GM19351 (cell line): ENCODE measurements around the gene POLG.
"Not testable (repeated sequence)": the region's sequence is repeated elsewhere in the genome, so short reads cannot be mapped to it uniquely, and the experiment has no call there.

Source experiments
- ATAC-seq: cut with Tn5 transposase; IDR thresholded peaks from one replicate; pipeline ENCODE4 v1.9.1; 2021; ENCODE audit warnings: mild to moderate bottlenecking, moderate library complexity; ENCODE audit not compliant: unreplicated experiment

The POLG gene

DNA sequence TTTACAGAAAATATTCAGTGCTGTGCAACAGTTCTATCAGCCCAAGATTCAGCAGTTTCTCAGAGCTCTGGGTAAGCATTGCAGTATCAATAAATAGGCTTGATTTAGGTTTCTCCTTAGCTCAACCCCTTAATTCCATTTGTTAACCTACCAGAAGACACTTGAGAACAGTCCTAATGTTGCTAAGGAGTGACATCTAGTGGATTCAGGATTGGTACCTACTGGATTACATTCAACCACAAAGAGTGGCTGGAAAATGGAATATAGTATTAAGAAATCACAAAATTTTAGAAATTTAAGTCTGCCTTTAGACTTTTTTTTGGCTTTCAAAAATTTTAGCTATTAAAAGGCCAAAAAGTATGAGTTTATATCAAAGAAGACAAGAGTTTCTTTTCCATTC lies 34.7 kb downstream of the POLG start:
- ATAC-seq, result no peak

DNA sequence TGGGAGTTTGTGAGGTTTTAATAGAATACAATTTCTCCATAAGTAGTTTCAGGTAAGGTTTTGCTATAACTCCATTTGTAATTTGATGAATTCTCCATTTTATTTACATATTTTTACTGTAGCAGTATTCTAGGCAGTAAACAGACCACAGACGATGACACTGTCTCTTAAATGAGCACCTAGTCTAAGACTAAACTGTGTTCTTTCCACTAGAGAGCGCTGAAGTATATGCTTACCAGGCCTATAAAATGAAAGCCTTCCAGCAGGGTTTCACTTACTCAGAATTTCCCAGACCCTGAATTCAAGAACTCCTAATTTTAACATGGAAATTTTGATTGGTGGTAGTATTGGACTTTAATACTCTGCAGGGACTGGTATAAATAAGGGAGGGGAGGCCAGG lies 41.6 kb downstream of the POLG start:
- no peak for ATAC-seq

DNA sequence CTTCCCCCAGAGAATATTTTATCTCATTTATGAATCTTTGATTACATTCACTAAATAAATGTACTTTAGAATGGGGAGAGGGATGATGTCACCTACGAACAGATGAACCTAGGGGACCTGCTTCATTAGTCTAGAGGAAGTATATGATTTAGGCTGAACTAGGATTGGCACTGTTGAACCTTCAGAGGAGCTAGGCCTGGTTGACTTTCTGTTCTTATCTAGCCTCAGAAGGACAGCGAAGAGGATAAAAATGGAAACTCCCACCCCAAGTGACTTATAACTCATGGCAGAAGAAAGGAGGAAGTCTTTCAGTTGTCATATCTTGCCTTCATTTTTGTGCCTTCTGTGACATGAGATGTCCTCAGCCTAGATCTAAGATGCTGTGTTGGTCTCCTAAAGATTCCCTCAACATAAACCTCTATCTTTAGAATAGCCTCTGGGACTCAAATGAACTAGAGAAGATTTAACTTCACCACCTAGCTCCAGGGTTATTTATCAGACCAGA lies 42.6 kb downstream of the POLG start:
- ATAC-seq, result no peak

DNA sequence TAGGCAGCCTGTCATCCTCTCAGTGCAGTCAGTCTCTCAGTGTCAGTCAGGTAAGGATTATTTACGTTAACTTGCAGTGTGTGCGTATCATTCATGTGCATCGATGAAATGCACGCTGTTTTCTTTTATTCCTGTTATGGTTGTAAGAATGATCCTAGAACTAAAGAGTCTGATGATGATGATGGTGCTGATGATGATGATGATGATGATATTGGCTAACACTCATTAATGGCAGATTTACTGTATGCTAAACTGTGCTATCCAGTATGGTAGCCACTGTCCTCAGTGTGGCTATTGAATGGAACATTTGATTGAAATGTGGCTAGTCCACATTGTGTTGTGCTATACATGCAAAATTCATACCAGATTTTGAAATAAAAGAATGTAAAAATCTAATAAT lies 51.4 kb downstream of the POLG start:
- no peak for ATAC-seq

DNA sequence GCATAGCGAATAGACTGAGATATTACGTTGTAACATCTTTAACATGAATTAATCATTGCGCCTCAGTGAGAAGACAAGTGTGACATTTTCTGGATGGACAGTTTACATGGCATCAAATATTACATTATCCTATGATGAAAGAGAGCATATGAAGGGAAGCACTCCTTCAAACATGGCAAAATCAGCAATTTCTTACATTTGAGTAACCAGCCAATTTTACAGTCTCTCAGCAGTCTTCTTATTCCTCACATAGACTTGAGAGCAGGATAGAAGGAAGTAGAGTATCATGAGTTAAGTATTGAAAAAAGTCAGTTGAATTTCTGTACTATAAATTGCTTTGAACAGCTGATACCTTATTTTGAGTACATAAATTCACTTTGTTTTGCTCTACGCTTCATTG lies 52.0 kb downstream of the POLG start:
- no peak for ATAC-seq

DNA sequence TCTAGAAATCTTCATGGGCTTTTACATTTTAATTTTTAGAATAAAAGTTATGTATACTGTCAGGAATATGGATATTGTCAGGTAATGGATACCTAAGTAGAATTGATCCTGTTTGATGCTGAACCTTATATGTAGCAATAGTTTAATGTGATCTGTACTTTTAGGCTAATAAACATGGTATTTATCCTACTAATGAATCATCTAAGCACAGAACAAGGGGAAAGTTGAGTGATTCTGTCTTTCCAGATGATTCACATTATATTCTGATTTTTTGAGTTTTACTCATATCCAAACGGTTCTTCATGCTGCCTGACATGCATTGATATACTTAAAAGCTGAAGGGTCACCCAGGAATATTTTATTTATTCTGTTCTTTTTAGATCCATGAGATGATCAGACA lies 56.3 kb downstream of the POLG start:
- ATAC-seq, result no peak

DNA sequence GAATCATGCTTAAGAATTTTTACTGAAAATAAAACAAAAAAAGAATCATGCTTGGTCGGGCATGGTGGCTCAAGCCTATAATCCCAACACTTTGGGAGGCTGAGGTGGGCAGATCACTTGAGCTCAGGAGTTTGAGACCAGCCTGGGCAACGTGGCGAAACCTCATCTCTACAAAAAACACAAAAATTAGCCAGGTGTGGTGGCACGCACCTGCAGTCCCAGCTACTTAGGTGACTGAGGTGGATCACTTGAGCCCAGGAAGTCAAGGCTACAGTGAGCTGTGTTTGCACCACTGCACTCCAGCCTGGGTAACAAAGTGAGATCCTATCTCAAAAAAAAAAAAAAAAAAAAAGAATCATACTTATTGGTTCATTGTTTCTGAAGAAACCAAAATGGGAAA lies 57.3 kb downstream of the POLG start:
- ATAC-seq, result not testable (repeated sequence)
